Lung (tissue), 12 donors: ENCODE results near the gene RPS6KA2. TPM values are rescaled to one million over a fixed set of nuclear protein-coding genes. Genes with fewer than 3 reads are reported as not detected.

ENCODE experiments used
- ATAC-seq: fragments of 200-7000 bp; cut with Tn5 transposase; one replicate; pipeline ENCODE4 v1.9.1; 2020; ENCODE audit warnings: moderate number of reproducible peaks; ENCODE audit not compliant: insufficient read depth, low FRiP score
- DNase-seq, 3 donors: peaks; one replicate each; pipeline ENCODE4 v3.0.0-alpha.2; 2013 to 2017
- H3K27ac ChIP-seq, 2 donors: one replicate each; pipeline ENCODE4 v1.5.1; 2013; ENCODE audit warnings: mild to moderate bottlenecking in 2 of 2, moderate library complexity in 2 of 2, control low read depth in 1 of 2, inconsistent platforms in 1 of 2, low read depth in 1 of 2, low read length in 1 of 2
- H3K27me3 ChIP-seq, 3 donors: one replicate each; pipeline ENCODE4 v1.5.1; 2013; ENCODE audit warnings: low read length in 2 of 3; ENCODE audit not compliant: control insufficient read depth in 3 of 3, insufficient read depth in 3 of 3
- H3K36me3 ChIP-seq, 4 donors: one replicate each; pipeline ENCODE4 v1.5.1; 2013; ENCODE audit warnings: low read length in 4 of 4, mild to moderate bottlenecking in 1 of 4, moderate library complexity in 1 of 4; ENCODE audit not compliant: control insufficient read depth in 4 of 4, insufficient read depth in 4 of 4
- H3K4me1 ChIP-seq, 5 donors: one replicate each; pipeline ENCODE4 v1.5.1; 2013; ENCODE audit warnings: low read length in 5 of 5, mild to moderate bottlenecking in 2 of 5, moderate library complexity in 1 of 5; ENCODE audit not compliant: control insufficient read depth in 5 of 5, insufficient read depth in 5 of 5
- H3K4me3 ChIP-seq: one replicate; pipeline ENCODE4 v1.5.1; 2013; ENCODE audit warnings: mild to moderate bottlenecking, control low read depth, moderate library complexity
- H3K9ac ChIP-seq, 2 donors: one replicate each; pipeline ENCODE4 v1.5.1; 2013; ENCODE audit warnings: low read length in 2 of 2, control low read depth in 1 of 2; ENCODE audit not compliant: insufficient read depth in 1 of 2
- H3K9me3 ChIP-seq, 4 donors: one replicate each; pipeline ENCODE4 v1.5.1; 2013; ENCODE audit warnings: low read length in 3 of 4, mild to moderate bottlenecking in 1 of 4, moderate library complexity in 1 of 4; ENCODE audit not compliant: control insufficient read depth in 4 of 4, insufficient read depth in 3 of 4
- CTCF ChIP-seq: IDR thresholded peaks from 2 replicates; pipeline ENCODE4 v1.5.1; 2012; ENCODE audit warnings: mild to moderate bottlenecking; ENCODE audit errors: control extremely low read depth, extremely low read depth
- WGBS, 2 donors: extraction: QIAGEN DNeasy Blood & Tissue Kit; methylation state at CpG; one replicate each; pipeline ENCODE4 v1.1.7; 2013; 5-methylcytosine and 5-hydroxymethylcytosine counted together
- polyA plus RNA-seq, 2 donors: library from polyadenylated mRNA; stranded (reverse); fragments of 200-250 nt; gene quantifications; one replicate each; pipeline ENCODE4 v1.2.1, GENCODE V29; 2013
- total RNA-seq, 2 donors: library from RNA; depleted of rRNA in 1 of 2; stranded (reverse); fragments of >200 nt in 1 of 2; gene quantifications; one replicate each; pipeline ENCODE4 v1.2.1, GENCODE V29; 2014 to 2021
- donor health status: control.
- donor health status: control.
- donor health status: Bipolar disorder and iron deficiency.
- donor health status: healthy.
- donor health status: DM: yes; HTN: yes; CAD: no.

RPS6KA2 gene
- total and polyA plus RNA-seq, 4 donors: 61.9 to 185 (median 105) TPM

GRCh38 chr6:166476634-166477215 is 150.3 kb downstream of the RPS6KA2 start:
- Histone ChIP-seq H3K4me3 (no peak overlapping the region), H3K27me3 (no peaks in the 10 kb centered on the region), H3K9me3 (no peaks in the 10 kb centered on the region), H3K36me3 (peaks cover 0 to 31% (median 3%) of the 10 kb centered on the region in 4 donors), H3K27ac (no peak overlapping the region), H3K9ac (no peak overlapping the region), H3K4me1 (no peaks in the 10 kb centered on the region)
- TF ChIP-seq CTCF: no peak
- DNase-seq (no peak), ATAC-seq (no peak)
- 92 to 93% methylated on average over 15 of the region's 15 CpGs for WGBS, 2 donors

- 94 to 96% methylated on average over 14 of the region's 14 CpGs for WGBS, 2 donors
- no peak for TF ChIP-seq CTCF
- ATAC-seq: no peak
- Histone ChIP-seq H3K4me3 (no peak overlapping the region), H3K27me3 (no peaks in the 10 kb centered on the region), H3K9ac (no peak overlapping the region), H3K36me3 (peaks cover 0 to 28% (median 2%) of the 10 kb centered on the region in 4 donors), H3K27ac (no peak overlapping the region), H3K9me3 (no peaks in the 10 kb centered on the region), H3K4me1 (no peaks in the 10 kb centered on the region)
- no peak for DNase-seq
Measured at GRCh38 chr6:166476061-166476591, 150.9 kb downstream of the RPS6KA2 start.

GRCh38 chr6:166474721-166475565 is 152.1 kb downstream of the RPS6KA2 start:
- H3K4me1 ChIP-seq: no peaks in the 10 kb centered on the region
- no peak overlapping the region for H3K4me3 ChIP-seq
- TF ChIP-seq CTCF: no peak
- H3K27ac ChIP-seq: no peak overlapping the region
- H3K36me3 ChIP-seq: peaks cover 0 to 28% (median 3%) of the 10 kb centered on the region in 4 donors
- H3K27me3 ChIP-seq: no peaks in the 10 kb centered on the region
- ATAC-seq: no peak
- WGBS, 2 donors: 88 to 90% methylated on average over 26 of the region's 26 CpGs
- no peak overlapping the region for H3K9ac ChIP-seq
- no peak for DNase-seq
- no peaks in the 10 kb centered on the region for H3K9me3 ChIP-seq
